ENCODE data around the gene ARHGAP31.
A peak's percentile ranks its signal among the peaks of the same experiment; 100 is the strongest.

Gene ARHGAP31

DNA sequence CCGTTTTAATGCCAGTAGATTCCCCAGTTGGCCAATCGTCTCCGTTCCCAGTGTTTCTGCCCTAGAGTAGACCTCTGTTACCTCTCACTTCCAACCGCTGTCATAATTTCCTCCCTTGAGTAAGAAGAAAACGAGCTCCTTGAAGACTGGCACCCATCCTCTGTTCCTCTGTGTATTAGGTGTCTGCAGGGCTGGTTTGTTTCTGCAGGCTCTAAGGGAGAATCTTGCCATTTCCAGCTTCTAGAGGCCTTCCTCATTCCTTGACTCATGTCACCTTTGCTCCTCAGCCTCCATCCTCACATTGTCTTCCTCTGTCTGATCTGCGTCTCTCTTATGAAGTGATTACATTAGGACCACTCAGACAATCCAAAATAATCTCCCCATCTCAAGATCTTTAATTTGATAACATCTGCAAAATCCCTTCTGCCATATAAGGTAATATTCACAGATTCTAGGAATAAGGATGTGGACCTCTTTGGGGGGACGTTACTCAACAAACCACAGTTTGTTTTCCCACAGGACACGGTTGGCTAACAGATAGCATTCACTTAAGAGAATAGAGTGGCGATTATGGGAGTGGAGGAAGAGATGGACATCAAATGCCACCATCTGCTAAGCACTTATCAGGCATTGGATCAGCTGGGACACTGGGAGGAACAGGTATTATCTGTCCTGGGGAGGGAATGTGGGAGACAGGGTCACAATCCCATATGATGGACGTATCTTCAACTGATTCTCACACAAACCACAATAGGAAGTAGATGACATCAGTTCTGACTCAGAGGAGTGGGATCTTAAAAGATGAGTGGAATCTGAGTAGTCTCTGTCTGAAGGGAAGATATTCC is 17.1 kb downstream of the ARHGAP31 start:
- no peak for TF ChIP-seq CTCF (conservative IDR thresholded peaks at IDR 0.05; ENCODE audit: low read depth)
- DNase-seq (ENCODE audit: low spot score) = peak; percentile 64
- H3K27ac ChIP-seq = no peak overlapping the region
- ChIA-PET POLR2A (ENCODE audit: low non-redundant PET) (no interaction called here), CTCF (no interaction called here)

GRCh38 chr3:119313461-119313860 is 19.3 kb downstream of the ARHGAP31 start:
- no peak for TF ChIP-seq CTCF (conservative IDR thresholded peaks at IDR 0.05; ENCODE audit: low read depth)
- DNase-seq (ENCODE audit: low spot score) = no peak
- ChIA-PET CTCF (interaction anchor here (0.8 kb wide), 1 partner anchor 9 kb away, joined by 3 read pairs; no protein-coding TSS in a partner anchor), POLR2A (ENCODE audit: low non-redundant PET) (no interaction called here)
- H3K27ac ChIP-seq = no peak overlapping the region

- ChIA-PET CTCF (no interaction called here), POLR2A (ENCODE audit: low non-redundant PET) (no interaction called here)
- DNase-seq (ENCODE audit: low spot score) = no peak
- H3K27ac ChIP-seq = no peak overlapping the region
- TF ChIP-seq CTCF (conservative IDR thresholded peaks at IDR 0.05; ENCODE audit: low read depth) = no peak
Observed at GRCh38 chr3:119314821-119315220, 20.6 kb downstream of the ARHGAP31 start.

DNA sequence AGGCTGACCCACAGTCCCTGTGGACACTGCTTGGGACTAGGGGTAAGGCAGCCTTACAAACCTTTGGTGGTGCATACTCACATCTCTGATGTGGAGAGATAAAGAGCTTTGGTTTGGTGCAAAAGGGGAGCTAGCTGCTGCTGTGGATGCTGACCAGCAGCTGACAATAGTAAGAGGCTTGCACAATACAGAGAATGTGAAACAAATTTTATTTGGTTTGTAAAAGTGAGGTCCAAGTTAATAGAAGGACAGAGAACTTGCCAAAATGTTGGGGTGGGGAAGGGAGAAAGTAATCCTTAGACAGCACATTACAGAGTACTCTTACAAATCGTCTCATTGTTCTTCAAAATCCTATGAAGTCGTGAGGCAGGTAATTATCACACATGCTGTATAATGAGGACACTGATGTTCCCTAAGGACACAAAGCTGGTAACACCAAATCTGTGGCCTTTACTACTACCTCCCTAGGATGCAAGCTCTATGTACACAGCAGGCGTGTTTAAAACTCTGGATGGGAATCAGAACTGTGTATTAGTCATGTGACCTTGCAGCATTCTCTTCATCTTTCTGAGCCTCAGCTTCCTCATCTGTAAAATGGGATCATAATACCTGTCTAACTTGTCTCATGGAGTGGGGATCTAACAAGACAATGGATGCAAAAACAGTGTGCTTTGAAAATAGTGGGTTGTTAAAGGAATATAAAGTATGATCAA is 21.6 kb downstream of the ARHGAP31 start:
- no peak overlapping the region for H3K27ac ChIP-seq
- CTCF ChIA-PET = no interaction called here
- no peak for DNase-seq (ENCODE audit: low spot score)
- POLR2A ChIA-PET (ENCODE audit: low non-redundant PET) = no interaction called here
- no peak for TF ChIP-seq CTCF (conservative IDR thresholded peaks at IDR 0.05; ENCODE audit: low read depth)

DNA sequence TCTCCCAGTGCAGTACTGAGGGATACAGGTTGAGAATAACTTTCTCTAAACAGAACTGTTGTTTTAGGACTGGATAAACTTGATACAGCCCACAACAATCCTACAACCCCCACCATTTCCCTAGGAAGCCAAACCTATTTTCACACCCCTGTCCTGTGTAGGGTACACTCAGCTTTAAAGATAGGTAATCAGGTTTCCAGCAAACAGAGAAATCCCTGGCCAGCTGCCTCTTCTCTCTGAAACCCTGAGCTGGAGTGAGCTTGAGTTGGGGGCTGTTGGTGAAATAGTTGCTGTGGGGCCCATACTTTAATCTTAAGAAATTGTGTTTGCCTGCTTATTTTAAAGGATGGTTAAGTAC is 22.1 kb downstream of the ARHGAP31 start:
- POLR2A ChIA-PET (ENCODE audit: low non-redundant PET) = no interaction called here

More for the DNA sequence above, 22.1 kb downstream of the ARHGAP31 start:
- CTCF ChIA-PET = no interaction called here
- no peak for DNase-seq (ENCODE audit: low spot score)
- H3K27ac ChIP-seq = no peak overlapping the region
- no peak for TF ChIP-seq CTCF (conservative IDR thresholded peaks at IDR 0.05; ENCODE audit: low read depth)

Measured in RWPE1 (cell line).